Sigmoid colon (tissue), 7 donors: ENCODE measurements around the gene PCNX3. TPM values are rescaled to one million over a fixed set of nuclear protein-coding genes. Genes with fewer than 3 reads are reported as not detected.
A peak's percentile ranks its signal among the peaks of the same experiment; 100 is the strongest.

ENCODE experiments used
- DNase-seq: peaks from one replicate; pipeline ENCODE4 v3.0.0-alpha.2; 2019
- H3K27ac ChIP-seq, 4 donors: fragments of 200-600 bp; sonication (generic); one replicate each; pipeline ENCODE4 v1.5.1; 2016 to 2019; ENCODE audit warnings: mild to moderate bottlenecking in 1 of 4
- H3K27me3 ChIP-seq, 3 donors: fragments of 200-600 bp; sonication (generic); one replicate each; pipeline ENCODE4 v1.5.1; 2019; ENCODE audit warnings: mild to moderate bottlenecking in 1 of 3
- H3K36me3 ChIP-seq, 4 donors: fragments of 200-600 bp; sonication (generic); one replicate each; pipeline ENCODE4 v1.5.1; 2016 to 2019
- H3K4me1 ChIP-seq, 4 donors: fragments of 200-600 bp; sonication (generic); one replicate each; pipeline ENCODE4 v1.5.1; 2017 to 2019
- H3K4me3 ChIP-seq, 4 donors: fragments of 200-600 bp; sonication (generic); one replicate each; pipeline ENCODE4 v1.5.1; 2017 to 2019; ENCODE audit warnings: mild to moderate bottlenecking in 2 of 4, moderate library complexity in 1 of 4
- H3K9me3 ChIP-seq, 4 donors: fragments of 200-600 bp in 3 of 4; sonication (generic) in 3 of 4; one replicate each; pipeline versions ENCODE4 v1.5.1 to v1.6.1; 2013 to 2019
- CTCF ChIP-seq, 4 experiments: fragments of 450-650 bp in 3 of 4; fragments of 200-600 bp in 1 of 4; IDR thresholded peaks; one replicate each; pipeline ENCODE4 v1.5.1; 2016 to 2019; ENCODE audit warnings: antibody characterized with exemption in 4 of 4, mild to moderate bottlenecking in 3 of 4, moderate library complexity in 2 of 4
- EP300 ChIP-seq, 4 donors: sonication (generic); formaldehyde crosslinking; IDR thresholded peaks; one replicate each; pipeline ENCODE4 v1.6.1; 2017; ENCODE audit warnings: antibody characterized with exemption in 4 of 4
- POLR2A ChIP-seq, 2 donors: fragments of 450-650 bp; IDR thresholded peaks; one replicate each; pipeline ENCODE4 v1.6.1; 2016; ENCODE audit warnings: antibody characterized with exemption in 2 of 2, mild to moderate bottlenecking in 2 of 2, moderate library complexity in 2 of 2
- POLR2AphosphoS5 ChIP-seq, 4 donors: sonication (generic); formaldehyde crosslinking; IDR thresholded peaks; one replicate each; pipeline ENCODE4 v1.6.1; 2017; ENCODE audit warnings: antibody characterized with exemption in 4 of 4
- WGBS, 2 donors: extraction: QIAGEN DNeasy Blood & Tissue Kit; methylation state at CpG; one replicate each; pipeline ENCODE4 v1.1.7; 2013; 5-methylcytosine and 5-hydroxymethylcytosine counted together
- intact Hi-C: fragments of 100-400 bp; cut with DNase I; formaldehyde crosslinking; loops from one replicate; pipeline ENCODE4 v1.15.1; 2023
- polyA plus RNA-seq, 3 donors: library from polyadenylated mRNA; stranded (reverse); fragments of 200-250 nt; gene quantifications; one replicate each; pipeline ENCODE4 v1.2.3, GENCODE V29; 2013
- total RNA-seq, 4 donors: library from RNA; depleted of rRNA; stranded (reverse); fragments of >200 nt; gene quantifications; one replicate each; pipeline ENCODE4 v1.1.0, GENCODE V29; 2016
- donor health status: healthy with polysubstance abuse.
- donor health status: Bipolar disorder and iron deficiency.
- donor health status: healthy.

The PCNX3 gene
- total and polyA plus RNA-seq, 7 donors, result 6.0 to 35.0 (median 11.0) TPM

DNA sequence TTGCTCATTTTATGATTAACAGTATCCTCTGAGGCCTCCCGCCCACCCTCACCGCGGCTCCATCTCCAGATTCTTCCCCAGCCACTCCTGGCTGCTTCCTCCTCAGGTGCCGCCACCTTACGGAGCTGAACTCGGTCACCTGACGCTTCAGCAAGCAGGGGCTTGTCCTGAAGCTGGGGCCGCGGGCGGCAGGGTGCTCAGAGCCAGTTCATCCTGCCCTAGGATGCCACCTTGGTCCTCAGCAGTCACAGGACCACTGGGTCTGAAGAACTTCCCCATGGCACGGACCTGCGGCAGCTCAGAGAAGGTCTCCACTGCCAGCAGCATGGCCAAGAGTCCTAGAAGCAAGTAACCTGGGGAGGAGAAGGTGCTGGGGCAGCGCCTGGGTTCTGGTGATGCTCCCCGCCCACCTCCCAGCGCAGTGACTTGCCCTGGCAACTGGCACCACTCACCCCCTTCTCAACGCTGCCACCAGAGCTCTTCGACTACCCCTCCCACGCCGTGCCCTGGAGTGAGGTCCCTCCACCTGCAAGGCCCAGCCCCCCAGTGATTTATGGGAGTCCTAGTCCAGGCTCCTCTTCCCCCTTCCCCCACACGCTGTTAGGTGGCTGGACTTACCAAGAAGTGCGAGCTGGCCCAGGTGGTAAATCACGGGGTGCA is 22.6 kb upstream of the PCNX3 start:
- 64 to 83% methylated on average over 22 of the region's 22 CpGs for WGBS, 2 donors
- no peaks in the 10 kb centered on the region for H3K9me3 ChIP-seq
- no peaks in the 10 kb centered on the region for H3K27me3 ChIP-seq
- H3K27ac ChIP-seq, result peak overlapping the region; percentile 32 to 81 (median 53)
- H3K4me1 ChIP-seq, result peaks cover 0 to 46% (median 39%) of the 10 kb centered on the region in 4 donors
- DNase-seq, result no peak
- intact Hi-C loops, result loop anchor here (1.0 to 2.0 kb wide), 2 partner anchors 16 to 53 kb away; partner anchors contain the start of gene EHBP1L1
- H3K4me3 ChIP-seq, result no peak overlapping the region
- peaks cover 12 to 56% (median 36%) of the 10 kb centered on the region in 4 donors for H3K36me3 ChIP-seq
- TF ChIP-seq POLR2A (IDR thresholded peaks at IDR 0.05) (no peak), POLR2AphosphoS5 (IDR thresholded peaks at IDR 0.05) (no peak), CTCF (IDR thresholded peaks at IDR 0.05) (no peak), EP300 (IDR thresholded peaks at IDR 0.05) (no peak)

- peaks cover 20 to 59% (median 43%) of the 10 kb centered on the region in 4 donors for H3K36me3 ChIP-seq
- WGBS, 2 donors, result 89% methylated on average over 26 of the region's 26 CpGs
Measured at GRCh38 chr11:65593518-65594414, 21.8 kb upstream of the PCNX3 start.

GRCh38 chr11:65595131-65595530 is 20.4 kb upstream of the PCNX3 start:
- Histone ChIP-seq H3K27ac (peak overlapping the region in 1 of 4 donors; percentile 18), H3K9me3 (no peaks in the 10 kb centered on the region), H3K27me3 (no peaks in the 10 kb centered on the region), H3K36me3 (peaks cover 29 to 59% (median 48%) of the 10 kb centered on the region in 4 donors), H3K4me3 (no peak overlapping the region), H3K4me1 (peaks cover 0 to 27% (median 25%) of the 10 kb centered on the region in 4 donors)
- TF ChIP-seq EP300 (IDR thresholded peaks at IDR 0.05), result no peak
- TF ChIP-seq POLR2AphosphoS5 (IDR thresholded peaks at IDR 0.05), result peak in 1 of 4 donors; percentile 20
- WGBS, 2 donors, result 38 to 73% methylated on average over 3 of the region's 3 CpGs
- intact Hi-C loops, result no loop called here
- peak; percentile 65 for DNase-seq

More at GRCh38 chr11:65593518-65594414, 21.8 kb upstream of the PCNX3 start:
- H3K27me3 ChIP-seq, result no peaks in the 10 kb centered on the region
- DNase-seq, result peak; percentile 75
- H3K4me1 ChIP-seq, result peaks cover 0 to 38% (median 31%) of the 10 kb centered on the region in 4 donors
- TF ChIP-seq POLR2AphosphoS5 (IDR thresholded peaks at IDR 0.05), result peak in 3 of 4 donors; percentile 51 to 66 (median 55)
- peak; percentile 76 to 93 (median 80) for TF ChIP-seq CTCF (IDR thresholded peaks at IDR 0.05)
- no peak for TF ChIP-seq POLR2A (IDR thresholded peaks at IDR 0.05)
- peak overlapping the region; percentile 32 to 81 (median 53) for H3K27ac ChIP-seq
- H3K4me3 ChIP-seq, result no peak overlapping the region
- H3K9me3 ChIP-seq, result no peaks in the 10 kb centered on the region
- intact Hi-C loops, result loop anchor here (1.0 to 2.0 kb wide), 2 partner anchors 17 to 53 kb away; partner anchors contain the start of gene EHBP1L1

DNA sequence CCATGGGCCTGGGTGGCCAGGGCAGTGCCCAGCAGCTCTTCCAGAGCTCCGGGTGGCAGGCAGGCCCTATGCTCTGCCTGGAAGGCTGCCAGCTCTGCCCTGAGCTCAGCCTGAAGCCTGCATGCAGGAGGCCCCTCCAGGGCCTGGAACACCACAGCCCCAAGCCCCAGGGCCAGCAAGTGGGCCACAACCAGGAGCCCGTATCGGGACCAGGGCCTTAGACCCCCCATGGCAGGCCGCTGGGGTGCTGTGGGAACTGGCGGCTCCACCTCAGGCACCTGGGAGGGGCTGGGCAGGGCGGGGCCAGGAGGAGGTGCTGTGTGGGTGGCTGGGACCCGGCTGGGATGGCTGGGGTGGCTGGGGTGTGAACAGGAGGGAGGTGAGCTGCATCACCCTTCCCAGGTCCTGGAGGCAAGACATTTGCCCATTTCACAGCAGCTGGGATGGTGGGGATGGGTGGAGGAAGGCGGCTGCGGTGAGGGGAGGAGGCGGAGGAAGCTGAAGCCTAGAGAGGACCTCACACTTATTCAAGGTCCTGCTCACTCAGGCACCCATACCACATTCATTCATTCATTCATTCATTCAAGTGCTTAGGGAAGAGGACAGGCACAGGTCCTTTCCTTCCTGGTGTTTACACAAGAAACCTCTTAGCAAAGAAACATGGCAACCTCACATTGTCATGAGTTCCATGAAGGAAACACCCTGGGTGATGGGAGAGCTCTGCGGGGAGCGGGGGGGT is 19.9 kb upstream of the PCNX3 start, which contains the start of gene KCNK7:
TSS of gene KCNK7 (minus strand) at position 258 of the 739 bp plus-strand sequence. CDS start at position 230, 28 bp downstream.
- intact Hi-C loops, result no loop called here
- Histone ChIP-seq H3K36me3 (peaks cover 29 to 59% (median 45%) of the 10 kb centered on the region in 4 donors), H3K27me3 (no peaks in the 10 kb centered on the region), H3K27ac (peak within 1 kb of the TSS in 1 of 4 donors; percentile 18), H3K9me3 (no peaks in the 10 kb centered on the region), H3K4me1 (peaks cover 0 to 24% (median 24%) of the 10 kb centered on the region in 4 donors), H3K4me3 (no peak within 1 kb of the TSS)
- TF ChIP-seq POLR2AphosphoS5 (IDR thresholded peaks at IDR 0.05), result peak in 1 of 4 donors; percentile 8
- no peak for TF ChIP-seq EP300 (IDR thresholded peaks at IDR 0.05)
- no peak for TF ChIP-seq POLR2A (IDR thresholded peaks at IDR 0.05)
- no peak for TF ChIP-seq CTCF (IDR thresholded peaks at IDR 0.05)
- whole genome bisulfite sequencing, 2 donors, result 39 to 73% methylated on average over 12 of the region's 12 CpGs
- DNase-seq, result no peak
